HEK293 (cell line): ENCODE measurements around the gene RUFY1.

Source experiments
- CTCF ChIA-PET: fragments of 350-600 bp; formaldehyde crosslinking; extraction: SDS; loops from one replicate; lab custom pipeline; 2021; ENCODE audit warnings: antibody characterized with exemption; lab: Yijun Ruan, JAX
- POLR2A ChIA-PET: fragments of 300-600 bp; formaldehyde crosslinking; extraction: SDS; loops from one replicate; lab custom pipeline; 2020; ENCODE audit warnings: antibody characterized with exemption, inconsistent platforms; lab: Yijun Ruan, JAX
- H3K27ac ChIP-seq: fragments of 200-500 bp; sonication (Bioruptor generic); 2 replicates; pipeline ENCODE4 v1.5.1; 2014; ENCODE audit warnings: low read depth, low read length, control low read depth, inconsistent platforms; ENCODE audit errors: extremely low read depth
- H3K36me3 ChIP-seq, 2 experiments: fragments of 200-500 bp in 1 of 2; sonication (Bioruptor generic) in 1 of 2; 1 replicate in 1 of 2; 2 replicates in 1 of 2; pipeline ENCODE4 v1.5.1; 2014 to 2017; ENCODE audit warnings: inconsistent platforms in 2 of 2, low read length in 2 of 2; ENCODE audit not compliant: control insufficient read depth in 2 of 2, insufficient read depth in 1 of 2
- H3K4me1 ChIP-seq: fragments of 200-500 bp; sonication (Bioruptor generic); 2 replicates; pipeline ENCODE4 v1.5.1; 2014; ENCODE audit warnings: mild to moderate bottlenecking, low read length, inconsistent platforms; ENCODE audit not compliant: control insufficient read depth, insufficient read depth
- H3K4me3 ChIP-seq: 2 replicates; pipeline ENCODE4 v1.5.1; 2011; ENCODE audit warnings: low read depth, mild to moderate bottlenecking, control low read depth, low read length, moderate library complexity
- H3K9me3 ChIP-seq: fragments of 200-500 bp; sonication (Bioruptor generic); 2 replicates; pipeline ENCODE4 v1.5.1; 2014; ENCODE audit warnings: low read depth, low read length, inconsistent platforms; ENCODE audit not compliant: control insufficient read depth, insufficient read depth
- BCL11B ChIP-seq: fragments of 450-650 bp; formaldehyde crosslinking; IDR thresholded peaks from 2 replicates; pipeline ENCODE4 v1.5.1; 2016; ENCODE audit warnings: low read depth, missing biosample characterization, missing genetic modification characterization
- GFI1B ChIP-seq: fragments of 450-650 bp; formaldehyde crosslinking; IDR thresholded peaks from 2 replicates; pipeline ENCODE4 v1.5.1; 2016; ENCODE audit warnings: missing biosample characterization, missing genetic modification characterization
- HOXC10 ChIP-seq: sonication (generic); formaldehyde crosslinking; IDR thresholded peaks from 2 replicates; pipeline ENCODE4 v1.8.1; 2023; ENCODE audit warnings: mild to moderate bottlenecking, missing genetic modification reagents
- KLF16 ChIP-seq: fragments of 450-650 bp; formaldehyde crosslinking; IDR thresholded peaks from 2 replicates; pipeline ENCODE4 v1.5.1; 2017; ENCODE audit warnings: missing biosample characterization, missing genetic modification characterization
- PBX3 ChIP-seq: sonication (generic); formaldehyde crosslinking; IDR thresholded peaks from 2 replicates; pipeline ENCODE4 v1.8.1; 2022; ENCODE audit warnings: mild to moderate bottlenecking, moderate library complexity, missing genetic modification reagents
- SCRT1 ChIP-seq: fragments of 450-650 bp; formaldehyde crosslinking; IDR thresholded peaks from 2 replicates; pipeline ENCODE4 v1.5.1; 2016; ENCODE audit warnings: missing biosample characterization, missing genetic modification characterization, borderline replicate concordance
- SCRT2 ChIP-seq: fragments of 450-650 bp; formaldehyde crosslinking; IDR thresholded peaks from 2 replicates; pipeline ENCODE4 v1.5.1; 2016; ENCODE audit warnings: missing biosample characterization, missing genetic modification characterization
- TRIM28 ChIP-seq: IDR thresholded peaks from 2 replicates; pipeline ENCODE4 v1.6.1; 2011; ENCODE audit warnings: low read length, control low read depth, borderline replicate concordance
- YY2 ChIP-seq: fragments of 450-650 bp; formaldehyde crosslinking; IDR thresholded peaks from 2 replicates; pipeline ENCODE4 v1.5.1; 2016; ENCODE audit warnings: missing biosample characterization, missing genetic modification characterization
- ZBTB48 ChIP-seq: fragments of 450-650 bp; formaldehyde crosslinking; IDR thresholded peaks from 2 replicates; pipeline ENCODE4 v1.5.1; 2016; ENCODE audit warnings: missing biosample characterization, missing genetic modification characterization
- ZBTB7A ChIP-seq: fragments of 450-650 bp; formaldehyde crosslinking; IDR thresholded peaks from 2 replicates; pipeline ENCODE4 v1.5.1; 2016; ENCODE audit warnings: low read depth, missing biosample characterization, missing genetic modification characterization
- ZFHX2 ChIP-seq: fragments of 450-650 bp; formaldehyde crosslinking; conservative IDR thresholded peaks from 2 replicates; pipeline ENCODE4 v1.5.1; 2016; ENCODE audit warnings: missing biosample characterization, missing genetic modification characterization
- ZNF112 ChIP-seq: fragments of 450-650 bp; formaldehyde crosslinking; IDR thresholded peaks from 2 replicates; pipeline ENCODE4 v1.5.0; 2017; ENCODE audit warnings: missing biosample characterization, missing genetic modification characterization
- ZNF121 ChIP-seq: fragments of 450-650 bp; formaldehyde crosslinking; IDR thresholded peaks from 2 replicates; pipeline ENCODE4 v1.5.1; 2016; ENCODE audit warnings: missing biosample characterization, missing genetic modification characterization
- ZNF133 ChIP-seq: fragments of 450-650 bp; formaldehyde crosslinking; IDR thresholded peaks from 2 replicates; pipeline ENCODE4 v1.5.1; 2016; ENCODE audit warnings: missing biosample characterization, missing genetic modification characterization
- ZNF138 ChIP-seq: fragments of 450-650 bp; formaldehyde crosslinking; IDR thresholded peaks from 2 replicates; pipeline ENCODE4 v1.5.1; 2016; ENCODE audit warnings: missing biosample characterization, missing genetic modification characterization, borderline replicate concordance
- ZNF174 ChIP-seq: fragments of 450-650 bp; formaldehyde crosslinking; IDR thresholded peaks from 2 replicates; pipeline ENCODE4 v1.5.0; 2017; ENCODE audit warnings: missing biosample characterization, mild to moderate bottlenecking, missing genetic modification characterization
- ZNF184 ChIP-seq: fragments of 450-650 bp; IDR thresholded peaks from 2 replicates; pipeline ENCODE4 v1.5.1; 2018; ENCODE audit warnings: missing biosample characterization, mild to moderate bottlenecking, missing genetic modification characterization
- ZNF221 ChIP-seq: fragments of 450-650 bp; formaldehyde crosslinking; IDR thresholded peaks from 2 replicates; pipeline ENCODE4 v1.5.1; 2017; ENCODE audit warnings: missing biosample characterization, missing genetic modification characterization, borderline replicate concordance
- ZNF394 ChIP-seq: fragments of 450-650 bp; formaldehyde crosslinking; IDR thresholded peaks from 2 replicates; pipeline ENCODE4 v1.5.1; 2016; ENCODE audit warnings: missing biosample characterization, missing genetic modification characterization, mild to moderate bottlenecking, moderate library complexity, borderline replicate concordance
- ZNF423 ChIP-seq: fragments of 450-650 bp; formaldehyde crosslinking; IDR thresholded peaks from 2 replicates; pipeline ENCODE4 v1.5.1; 2016; ENCODE audit warnings: missing biosample characterization, missing genetic modification characterization
- ZNF514 ChIP-seq: fragments of 450-650 bp; formaldehyde crosslinking; IDR thresholded peaks from 2 replicates; pipeline ENCODE4 v1.5.1; 2016; ENCODE audit warnings: missing biosample characterization, missing genetic modification characterization
- ZNF530 ChIP-seq: fragments of 450-650 bp; formaldehyde crosslinking; IDR thresholded peaks from 2 replicates; pipeline ENCODE4 v1.5.1; 2016; ENCODE audit warnings: low read depth, missing biosample characterization, missing genetic modification characterization
- ZNF549 ChIP-seq: fragments of 450-650 bp; IDR thresholded peaks from 2 replicates; pipeline ENCODE4 v1.5.1; 2018; ENCODE audit warnings: missing biosample characterization, missing genetic modification characterization, mild to moderate bottlenecking, inconsistent platforms, moderate library complexity
- ZNF623 ChIP-seq: fragments of 450-650 bp; formaldehyde crosslinking; IDR thresholded peaks from 2 replicates; pipeline ENCODE4 v1.5.1; 2016; ENCODE audit warnings: missing biosample characterization, missing genetic modification characterization
- ZNF626 ChIP-seq: fragments of 450-650 bp; sonication (Bioruptor Pico); formaldehyde crosslinking; IDR thresholded peaks from 2 replicates; pipeline ENCODE4 v1.5.1; 2018; ENCODE audit warnings: missing biosample characterization, missing genetic modification characterization, inconsistent platforms
- ZNF76 ChIP-seq: fragments of 450-650 bp; formaldehyde crosslinking; IDR thresholded peaks from 2 replicates; pipeline ENCODE4; 2016; ENCODE audit warnings: low read depth, missing biosample characterization, missing genetic modification characterization, borderline replicate concordance
- ZXDB ChIP-seq: fragments of 450-650 bp; formaldehyde crosslinking; IDR thresholded peaks from 2 replicates; pipeline ENCODE4 v1.5.1; 2016; ENCODE audit warnings: missing biosample characterization, missing genetic modification characterization
- TF ChIP-seq, protein P1 (sequence below): fragments of 450-650 bp; formaldehyde crosslinking; IDR thresholded peaks from 2 replicates; pipeline ENCODE4; 2016; ENCODE audit warnings: missing biosample characterization, missing genetic modification characterization

The RUFY1 gene

DNA sequence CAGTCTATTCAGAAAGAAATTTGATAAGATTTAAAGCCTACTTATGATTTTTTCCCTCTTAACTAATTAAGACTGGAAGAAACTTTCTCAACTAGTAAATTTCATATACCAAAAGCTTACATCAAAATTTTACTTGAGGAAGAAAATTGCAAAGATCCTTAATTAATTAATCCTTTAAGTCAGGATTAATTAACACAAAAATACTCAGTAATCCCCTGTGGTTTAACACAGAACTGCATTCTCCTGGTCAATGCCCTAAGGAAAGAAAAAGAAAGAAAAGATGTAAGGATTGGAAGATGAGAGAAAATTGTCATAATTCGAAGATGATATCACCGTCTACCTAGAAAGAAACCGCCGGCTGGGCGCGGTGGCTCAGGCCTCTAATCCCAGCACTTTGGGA, 17.3 kb upstream of the RUFY1 start:
- CTCF ChIA-PET: interaction anchor here (1.0 kb wide), 1 partner anchor 136 kb away, joined by 3 read pairs; no protein-coding TSS in a partner anchor
- POLR2A ChIA-PET: no interaction called here
- H3K4me1 ChIP-seq: peaks cover 5% of the 10 kb centered on the region
- no peak overlapping the region for H3K4me3 ChIP-seq
- TF ChIP-seq ZNF626 (tag by site-specific recombination): no peak
- TF ChIP-seq ZXDB (tag by site-specific recombination): no peak
- no peak for TF ChIP-seq PBX3 (CRISPR knock-in tag)
- no peak for TF ChIP-seq SCRT2
- no peak for TF ChIP-seq YY2 (tag by site-specific recombination)
- TF ChIP-seq ZBTB7A: no peak
- TF ChIP-seq ZNF394: no peak
- TF ChIP-seq ZNF121: no peak
- no peak for TF ChIP-seq ZFHX2 (tag by site-specific recombination)
- TF ChIP-seq ZNF514 (tag by site-specific recombination): no peak
- no peaks in the 10 kb centered on the region for H3K9me3 ChIP-seq
- H3K27ac ChIP-seq: no peak overlapping the region
- no peaks in the 10 kb centered on the region for H3K36me3 ChIP-seq

DNA sequence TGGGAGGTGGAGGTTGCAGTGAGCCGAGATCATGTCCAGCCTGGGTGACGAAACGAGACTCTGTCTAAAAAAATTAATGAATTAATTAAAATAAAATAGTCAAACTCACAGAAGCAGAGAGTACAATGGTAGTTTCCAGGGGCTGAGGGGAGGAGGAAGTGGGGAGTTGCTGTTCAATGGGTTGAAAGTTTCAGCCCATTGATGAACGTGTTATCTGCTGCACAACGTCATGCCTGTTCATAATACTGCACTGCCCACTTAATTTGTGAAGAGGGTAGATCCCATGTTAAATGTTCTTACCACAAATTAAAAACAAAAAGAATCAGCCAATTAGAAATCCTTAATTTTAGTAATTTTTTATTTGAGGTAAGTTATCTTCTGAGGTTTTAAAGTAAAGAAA, 16.4 kb upstream of the RUFY1 start:
- H3K9me3 ChIP-seq: no peaks in the 10 kb centered on the region
- ChIA-PET POLR2A (no interaction called here), CTCF (no interaction called here)
- TF ChIP-seq ZNF221 (no peak), ZNF133 (tag by site-specific recombination) (no peak), TRIM28 (no peak), ZNF138 (no peak), ZNF112 (tag by site-specific recombination) (no peak), ZNF174 (tag by site-specific recombination) (no peak)
- TF ChIP-seq, all 188 proteins: peak for 0
- no peak overlapping the region for H3K27ac ChIP-seq
- H3K4me1 ChIP-seq: peaks cover 5% of the 10 kb centered on the region
- H3K4me3 ChIP-seq: no peak overlapping the region
- no peaks in the 10 kb centered on the region for H3K36me3 ChIP-seq

GRCh38 chr5:179534431-179534830, 15.9 kb upstream of the RUFY1 start:
- H3K4me3 ChIP-seq: no peak overlapping the region
- ChIA-PET POLR2A (interaction anchor here (0.5 kb wide), 1 partner anchor 64 kb away, joined by 7 read pairs; no protein-coding TSS in a partner anchor), CTCF (no interaction called here)
- H3K36me3 ChIP-seq: no peaks in the 10 kb centered on the region
- H3K9me3 ChIP-seq: no peaks in the 10 kb centered on the region
- peaks cover 5% of the 10 kb centered on the region for H3K4me1 ChIP-seq
- TF ChIP-seq ZNF549 (tag by site-specific recombination): no peak
- no peak for TF ChIP-seq KLF16 (tag by site-specific recombination)
- TF ChIP-seq ZBTB48 (tag by site-specific recombination): no peak
- TF ChIP-seq GFI1B (tag by site-specific recombination): no peak
- no peak for TF ChIP-seq ZNF184 (tag by site-specific recombination)
- TF ChIP-seq ZNF174 (tag by site-specific recombination): no peak
- no peak for TF ChIP-seq BCL11B (tag by site-specific recombination)
- no peak for TF ChIP-seq SCRT1 (tag by site-specific recombination)
- TF ChIP-seq ZNF76 (tag by site-specific recombination): no peak
- TF ChIP-seq ZNF423 (tag by site-specific recombination): no peak
- no peak for TF ChIP-seq ZNF530
- TF ChIP-seq HOXC10 (CRISPR knock-in tag): no peak
- TF ChIP-seq, protein P1, sequence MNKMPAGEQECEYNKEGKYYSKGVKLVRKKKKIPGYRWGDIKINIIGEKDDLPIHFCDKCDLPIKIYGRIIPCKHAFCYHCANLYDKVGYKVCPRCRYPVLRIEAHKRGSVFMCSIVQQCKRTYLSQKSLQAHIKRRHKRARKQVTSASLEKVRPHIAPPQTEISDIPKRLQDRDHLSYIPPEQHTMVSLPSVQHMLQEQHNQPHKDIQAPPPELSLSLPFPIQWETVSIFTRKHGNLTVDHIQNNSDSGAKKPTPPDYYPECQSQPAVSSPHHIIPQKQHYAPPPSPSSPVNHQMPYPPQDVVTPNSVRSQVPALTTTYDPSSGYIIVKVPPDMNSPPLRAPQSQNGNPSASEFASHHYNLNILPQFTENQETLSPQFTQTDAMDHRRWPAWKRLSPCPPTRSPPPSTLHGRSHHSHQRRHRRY (tag by site-specific recombination): no peak
- no peak for TF ChIP-seq ZNF623 (tag by site-specific recombination)
- no peak for TF ChIP-seq ZNF221
- H3K27ac ChIP-seq: no peak overlapping the region
